HG03097 (cell line): Measurements from ENCODE around the gene MPG.

Experiments used
- ATAC-seq: cut with Tn5 transposase; IDR thresholded peaks from one replicate; pipeline ENCODE4 v1.9.1; 2021; ENCODE audit not compliant: unreplicated experiment, low FRiP score

The MPG gene

GRCh38 chr16:47234-47633 is 30.8 kb upstream of the MPG start:
- no peak for ATAC-seq

- ATAC-seq: no peak
Measured at GRCh38 chr16:50769-51591, 27.0 kb upstream of the MPG start.

- ATAC-seq: peak; percentile 91
Measured at GRCh38 chr16:53346-54236, 24.4 kb upstream of the MPG start, which contains the start of the genes POLR3K and SNRNP25. Gene POLR3K, minus strand, starts transcription at chr16:53608. Its CDS starts 22 bp downstream, at chr16:53586. Gene SNRNP25, plus strand, starts transcription at chr16:53828. Its CDS starts 189 bp downstream, at chr16:54017.

- no peak for ATAC-seq
Measured at GRCh38 chr16:54237-54581, 23.8 kb upstream of the MPG start.

- ATAC-seq: no peak
Measured at GRCh38 chr16:55571-56136, 22.4 kb upstream of the MPG start.

- no peak for ATAC-seq
Measured at GRCh38 chr16:56231-56927, 21.6 kb upstream of the MPG start.

- no peak for ATAC-seq
Measured at GRCh38 chr16:57711-58110, 20.3 kb upstream of the MPG start.

- ATAC-seq: no peak
Measured at GRCh38 chr16:58491-59439, 19.3 kb upstream of the MPG start.

GRCh38 chr16:59440-60059 is 18.5 kb upstream of the MPG start:
- ATAC-seq: no peak

- no peak for ATAC-seq
Measured at GRCh38 chr16:60166-60565, 17.9 kb upstream of the MPG start.

GRCh38 chr16:60929-61878 is 16.8 kb upstream of the MPG start:
- ATAC-seq: no peak

- ATAC-seq: no peak
Measured at GRCh38 chr16:61879-62281, 16.1 kb upstream of the MPG start.

GRCh38 chr16:62283-62967 is 15.6 kb upstream of the MPG start:
- no peak for ATAC-seq

GRCh38 chr16:62968-63391 is 15.0 kb upstream of the MPG start:
- ATAC-seq: no peak

GRCh38 chr16:63466-63865 is 14.6 kb upstream of the MPG start:
- no peak for ATAC-seq

- ATAC-seq: no peak
Measured at GRCh38 chr16:63998-64913, 13.8 kb upstream of the MPG start.

- no peak for ATAC-seq
Measured at GRCh38 chr16:64914-65255, 13.1 kb upstream of the MPG start.
